OCI-LY1 (cell line): Measurements from ENCODE around the gene DTHD1.
A peak's percentile ranks its signal among the peaks of the same experiment; 100 is the strongest.

Source experiments
- CTCF ChIP-seq: fragments of 200-600 bp; sonication (generic), shearing (Covaris generic); IDR thresholded peaks from 2 replicates; pipeline ENCODE4 v1.5.1; 2017; ENCODE audit warnings: mild to moderate bottlenecking, antibody characterized with exemption, low read length, moderate library complexity, mixed read lengths
- EZH2 ChIP-seq: fragments of 200-600 bp; sonication (generic), shearing (Covaris generic); IDR thresholded peaks from 2 replicates; pipeline ENCODE4 v1.8.0; 2017; ENCODE audit warnings: borderline replicate concordance, mixed run types, mild to moderate bottlenecking, antibody characterized with exemption, low read length, moderate library complexity, mixed read lengths

- TF ChIP-seq CTCF (peak; percentile 39; the same call in 1 of the 2 replicates), EZH2 (no peak)
Observed at GRCh38 chr4:36235306-36235705, 46.1 kb upstream of the DTHD1 start.
